ENCODE measurements around the gene USP25. TPM values are rescaled to one million over a fixed set of nuclear protein-coding genes. Genes with fewer than 3 reads are reported as not detected.

Gene USP25
- total RNA-seq, 1 donor from 2014 or later: 82.8 TPM

DNA sequence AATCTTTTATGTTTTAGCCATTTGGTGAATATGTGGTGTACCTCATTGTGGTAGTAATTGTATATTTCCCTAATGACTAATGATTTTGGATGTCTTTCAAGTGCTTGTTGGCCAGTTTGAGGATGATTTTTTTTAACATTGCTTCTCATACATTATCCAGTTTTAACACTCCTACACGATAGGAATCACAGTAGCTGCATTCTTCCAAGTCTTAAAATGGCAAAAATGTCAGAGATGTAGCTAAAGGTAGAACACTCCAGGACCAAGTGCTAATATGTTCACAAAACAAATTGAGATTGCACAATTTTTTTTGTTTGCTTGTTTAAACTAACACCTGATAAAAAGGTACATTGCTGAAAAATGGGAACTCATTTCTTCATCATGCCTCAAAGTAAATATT is 11.7 kb downstream of the USP25 start:
- TF ChIP-seq, protein P1, sequence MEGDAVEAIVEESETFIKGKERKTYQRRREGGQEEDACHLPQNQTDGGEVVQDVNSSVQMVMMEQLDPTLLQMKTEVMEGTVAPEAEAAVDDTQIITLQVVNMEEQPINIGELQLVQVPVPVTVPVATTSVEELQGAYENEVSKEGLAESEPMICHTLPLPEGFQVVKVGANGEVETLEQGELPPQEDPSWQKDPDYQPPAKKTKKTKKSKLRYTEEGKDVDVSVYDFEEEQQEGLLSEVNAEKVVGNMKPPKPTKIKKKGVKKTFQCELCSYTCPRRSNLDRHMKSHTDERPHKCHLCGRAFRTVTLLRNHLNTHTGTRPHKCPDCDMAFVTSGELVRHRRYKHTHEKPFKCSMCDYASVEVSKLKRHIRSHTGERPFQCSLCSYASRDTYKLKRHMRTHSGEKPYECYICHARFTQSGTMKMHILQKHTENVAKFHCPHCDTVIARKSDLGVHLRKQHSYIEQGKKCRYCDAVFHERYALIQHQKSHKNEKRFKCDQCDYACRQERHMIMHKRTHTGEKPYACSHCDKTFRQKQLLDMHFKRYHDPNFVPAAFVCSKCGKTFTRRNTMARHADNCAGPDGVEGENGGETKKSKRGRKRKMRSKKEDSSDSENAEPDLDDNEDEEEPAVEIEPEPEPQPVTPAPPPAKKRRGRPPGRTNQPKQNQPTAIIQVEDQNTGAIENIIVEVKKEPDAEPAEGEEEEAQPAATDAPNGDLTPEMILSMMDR (IDR thresholded peaks at IDR 0.05; ENCODE audit: unreplicated experiment): no peak
- Mint-ChIP-seq H3K4me3 (no peak overlapping the region), H3K4me1 (peaks cover 50% of the 10 kb centered on the region), H3K9me3 (peaks cover 21% of the 10 kb centered on the region), H3K27ac (peak overlapping the region; percentile 22), H3K27me3 (ENCODE audit: low read depth) (no peaks in the 10 kb centered on the region), H3K36me3 (peaks cover 33% of the 10 kb centered on the region)
- DNase-seq (ENCODE audit: low spot score in 2 of 2, unreplicated experiment in 2 of 2): no peak

DNA sequence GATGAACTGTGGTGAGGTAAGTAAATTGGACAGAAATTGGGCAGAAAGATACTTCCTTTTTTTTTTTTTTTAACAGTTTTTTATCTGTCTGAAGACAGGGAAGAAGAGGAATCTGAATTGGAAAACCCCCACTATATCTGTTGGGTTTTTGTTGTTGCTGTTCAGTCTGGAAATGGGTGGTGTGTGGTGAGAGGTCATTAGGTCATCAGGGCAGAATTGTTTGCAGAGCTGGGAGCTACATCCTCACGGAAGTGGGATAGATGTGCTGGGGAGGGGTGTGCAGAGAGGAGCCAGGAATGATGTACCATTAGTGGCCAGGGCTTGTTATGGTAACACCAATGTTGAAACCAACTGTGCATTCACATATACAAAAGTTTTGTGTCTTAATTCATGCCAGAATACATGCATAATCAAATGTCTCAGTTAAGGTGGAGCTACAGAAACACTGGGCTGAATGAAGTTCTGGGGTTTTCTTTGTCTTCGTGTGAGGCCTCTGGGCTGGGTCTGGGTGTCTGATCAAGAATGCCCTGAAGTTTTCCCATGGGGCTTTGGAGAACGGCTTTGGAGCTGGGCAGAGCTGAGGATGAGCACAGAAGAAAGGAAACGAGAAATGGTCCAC is 12.4 kb downstream of the USP25 start:
- Mint-ChIP-seq H3K36me3 (peaks cover 30% of the 10 kb centered on the region), H3K9me3 (peaks cover 18% of the 10 kb centered on the region), H3K4me3 (no peak overlapping the region), H3K27me3 (ENCODE audit: low read depth) (no peaks in the 10 kb centered on the region), H3K4me1 (peaks cover 47% of the 10 kb centered on the region), H3K27ac (peak overlapping the region; percentile 44)
- TF ChIP-seq, protein P1 (IDR thresholded peaks at IDR 0.05; ENCODE audit: unreplicated experiment): no peak
- no peak for DNase-seq (ENCODE audit: low spot score in 2 of 2, unreplicated experiment in 2 of 2)

DNA sequence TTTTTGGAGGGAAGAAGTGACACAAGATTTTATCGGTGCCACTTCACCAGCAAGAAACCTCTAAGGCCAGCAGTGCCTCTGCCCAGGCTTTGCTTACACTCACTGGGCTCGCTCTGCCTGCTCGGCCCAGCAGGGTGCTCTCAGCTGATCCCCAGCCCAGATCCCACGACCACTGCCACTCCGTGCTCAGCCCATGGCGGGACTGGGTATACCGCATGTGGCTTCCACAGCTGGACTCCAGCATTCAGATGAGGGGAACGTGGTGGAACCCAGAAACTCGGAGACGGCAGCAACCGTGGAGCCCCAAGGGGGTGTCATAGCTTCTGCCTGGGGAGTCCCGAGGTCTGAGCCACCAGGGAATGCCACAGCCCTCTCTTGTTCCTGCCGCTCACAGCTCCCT is 12.9 kb downstream of the USP25 start:
- H3K4me1 Mint-ChIP-seq: peaks cover 47% of the 10 kb centered on the region

DNA sequence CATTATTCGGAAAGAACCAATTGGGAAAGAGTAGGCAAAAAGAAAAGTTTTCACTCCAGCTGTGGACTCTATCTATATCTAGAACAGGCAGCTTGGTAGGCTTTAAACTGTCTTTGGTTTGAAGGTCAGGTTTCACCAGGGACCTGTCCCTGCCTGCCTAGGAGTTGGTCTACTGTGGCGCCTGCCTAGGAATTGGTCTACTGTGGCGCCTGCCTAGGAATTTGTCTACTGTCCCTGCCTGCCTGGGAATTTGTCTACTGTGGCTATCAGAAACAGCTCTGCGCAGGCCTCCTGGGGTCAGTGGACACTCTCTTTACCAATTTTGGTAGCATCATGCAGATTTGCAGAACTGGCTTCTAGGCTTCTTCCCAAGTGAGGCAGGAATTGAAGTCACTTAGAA is 13.8 kb downstream of the USP25 start:
- H3K4me3 Mint-ChIP-seq: no peak overlapping the region

More for the DNA sequence above, 12.9 kb downstream of the USP25 start:
- H3K36me3 Mint-ChIP-seq: peaks cover 26% of the 10 kb centered on the region
- peaks cover 12% of the 10 kb centered on the region for H3K9me3 Mint-ChIP-seq
- no peak overlapping the region for H3K27ac Mint-ChIP-seq
- H3K4me3 Mint-ChIP-seq: no peak overlapping the region
- no peaks in the 10 kb centered on the region for H3K27me3 Mint-ChIP-seq (ENCODE audit: low read depth)
- DNase-seq (ENCODE audit: low spot score in 2 of 2, unreplicated experiment in 2 of 2): no peak
- TF ChIP-seq, protein P1 (IDR thresholded peaks at IDR 0.05; ENCODE audit: unreplicated experiment): no peak

DNA sequence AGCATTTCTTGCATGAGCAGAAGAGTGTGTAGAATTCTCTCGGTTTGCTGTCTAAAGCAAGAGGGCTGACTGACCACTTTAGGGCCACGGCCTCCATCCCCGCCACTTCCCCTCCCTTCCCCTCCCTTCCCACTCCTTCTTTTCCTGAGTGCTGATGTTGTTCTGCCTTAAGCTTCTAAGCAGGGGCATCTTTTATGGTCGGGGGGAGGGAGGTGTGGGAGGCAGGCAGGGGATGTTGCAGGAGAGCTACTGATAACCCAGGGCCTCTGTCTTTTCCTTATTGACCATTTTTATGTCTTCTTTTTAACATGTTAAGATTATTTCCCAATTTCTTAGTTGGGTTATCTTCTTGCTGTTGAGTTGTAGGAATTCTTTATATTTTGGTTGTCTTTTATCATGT is 15.1 kb downstream of the USP25 start:
- Mint-ChIP-seq H3K27me3 (ENCODE audit: low read depth) (no peaks in the 10 kb centered on the region), H3K36me3 (peaks cover 20% of the 10 kb centered on the region), H3K27ac (no peak overlapping the region), H3K4me1 (peaks cover 43% of the 10 kb centered on the region), H3K9me3 (peaks cover 6% of the 10 kb centered on the region), H3K4me3 (no peak overlapping the region)
- TF ChIP-seq, protein P1 (IDR thresholded peaks at IDR 0.05; ENCODE audit: unreplicated experiment): no peak
- no peak for DNase-seq (ENCODE audit: low spot score in 2 of 2, unreplicated experiment in 2 of 2)

More for the DNA sequence above, 13.8 kb downstream of the USP25 start:
- no peak for DNase-seq (ENCODE audit: low spot score in 2 of 2, unreplicated experiment in 2 of 2)
- Mint-ChIP-seq H3K27me3 (ENCODE audit: low read depth) (no peaks in the 10 kb centered on the region), H3K4me1 (peaks cover 43% of the 10 kb centered on the region), H3K9me3 (peaks cover 6% of the 10 kb centered on the region), H3K27ac (no peak overlapping the region), H3K36me3 (peaks cover 21% of the 10 kb centered on the region)
- TF ChIP-seq, protein P1 (IDR thresholded peaks at IDR 0.05; ENCODE audit: unreplicated experiment): no peak
